ENCODE data around the gene MEAF6. TPM values are rescaled to one million over a fixed set of nuclear protein-coding genes. Genes with fewer than 3 reads are reported as not detected.

The MEAF6 gene
- total and polyA plus RNA-seq, 2 of the 8 experiments (the other 6 are each of a cell fraction or from before 2014, with no cell fraction given): 23.0 to 38.8 TPM

DNA sequence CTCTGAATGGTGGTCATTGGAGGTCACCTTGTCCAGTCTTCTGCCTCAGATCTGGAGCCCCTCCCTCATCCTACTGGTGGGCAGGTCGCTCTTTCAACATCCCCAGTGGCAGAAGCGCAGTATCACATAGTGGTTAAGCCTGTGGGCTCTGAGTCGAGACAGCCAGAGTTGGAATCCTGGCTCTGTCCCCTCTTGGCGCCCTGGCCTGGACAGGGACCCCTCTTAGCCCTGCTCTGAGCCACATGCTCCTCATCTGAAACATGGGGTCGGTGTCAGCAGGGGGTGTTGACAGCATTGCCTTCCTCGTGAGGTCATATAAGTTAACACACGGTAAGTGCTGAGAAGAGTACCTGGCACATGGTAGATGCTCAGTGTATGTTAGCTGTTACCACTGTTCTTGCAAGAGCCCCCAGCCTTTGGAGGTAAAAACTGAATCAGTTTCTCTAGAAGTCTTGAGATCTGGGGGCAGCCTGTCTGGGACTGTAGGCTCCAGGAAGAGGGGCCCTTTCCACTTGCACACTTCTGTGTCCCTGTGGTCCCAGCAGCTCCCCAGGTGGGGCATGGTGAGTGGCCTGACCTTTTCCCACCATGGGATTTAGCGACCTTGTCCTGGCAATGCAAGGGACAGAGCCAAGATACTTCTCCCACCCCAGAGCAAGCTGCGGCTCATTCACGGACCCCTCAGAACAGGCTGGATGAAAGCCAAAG lies 33.8 kb downstream of the MEAF6 start:
- FAIRE-seq (no peak), DNase-seq (ENCODE audit: low read depth in 1 of 2, low spot score in 2 of 2) (no peak)
- peaks cover 0 to 17% of the 10 kb centered on the region in 2 experiments; a peak in 2 of 4 replicates for H3K79me2 ChIP-seq (ENCODE audit: control insufficient read depth in 1 of 2, insufficient read depth in 2 of 2, low read length in 2 of 2)
- H3K4me2 ChIP-seq (ENCODE audit: insufficient read depth in 1 of 2, low read depth in 2 of 2, low read length in 2 of 2): no peak overlapping the region
- H2BK20ac ChIP-seq (ENCODE audit: low read length): no peak overlapping the region
- peaks cover 0 to 35% (median 19%) of the 10 kb centered on the region in 4 experiments; a peak in 6 of 7 replicates for H3K4me1 ChIP-seq (replicated peaks in 1 of 4; ENCODE audit: control insufficient read depth in 3 of 4, insufficient read depth in 4 of 4, low read length in 3 of 4)
- CTCF ChIA-PET (ENCODE audit: partially characterized antibody): interaction anchor here (21.7 kb wide), 1 partner anchor 27 kb away, joined by 382 read pairs; no protein-coding TSS in a partner anchor
- no peak overlapping the region for H2BK12ac ChIP-seq (ENCODE audit: low read depth, low read length)
- H3K79me1 ChIP-seq (ENCODE audit: low read depth, low read length): peaks cover 8% of the 10 kb centered on the region; the same call in 1 of the 2 replicates
- H3K4ac ChIP-seq (replicated peaks; ENCODE audit: insufficient read length, low read depth, low read length): no peak overlapping the region
- no peaks in the 10 kb centered on the region for H3K9me3 ChIP-seq (ENCODE audit: insufficient read depth in 2 of 2, low read depth in 1 of 2, low read length in 1 of 2)
- peaks cover 9 to 36% (median 26%) of the 10 kb centered on the region in 4 experiments; a peak in 7 of 8 replicates for H3K36me3 ChIP-seq (ENCODE audit: control insufficient read depth in 2 of 4, insufficient read depth in 4 of 4, low read length in 3 of 4)
- no peak overlapping the region for H2AK5ac ChIP-seq (ENCODE audit: low read depth, low read length)
- 89% methylated on average over 10 of the region's 10 CpGs; no CpG with 5 or more reads in 1 of the 2 experiments for whole genome bisulfite sequencing, 2 experiments (ENCODE audit: extremely low coverage in 1 of 2, insufficient coverage in 1 of 2, insufficient read length in 1 of 2, insufficient replicate concordance in 2 of 2, low coverage in 1 of 2, low lambda C conversion rate in 2 of 2, missing lambda C conversion rate in 1 of 2)
- no peak overlapping the region for H3K56ac ChIP-seq (replicated peaks; ENCODE audit: insufficient read length, low read depth, low read length)
- H3K9ac ChIP-seq (replicated peaks in 1 of 4; ENCODE audit: extremely low read depth in 1 of 4, low read depth in 3 of 4, low read length in 3 of 4): no peak overlapping the region; a peak in 1 of 7 replicates
- no peak overlapping the region for H3K4me3 ChIP-seq (ENCODE audit: extremely low read depth in 1 of 4, insufficient read depth in 2 of 4, low read depth in 3 of 4, low read length in 4 of 4)
- H2BK120ac ChIP-seq (replicated peaks; ENCODE audit: low read depth, low read length): no peak overlapping the region
- no peak overlapping the region for H2AFZ ChIP-seq (ENCODE audit: low read length)
- no peak overlapping the region for H4K91ac ChIP-seq (replicated peaks; ENCODE audit: insufficient read length, low read length)
- H3K23me2 ChIP-seq (ENCODE audit: low read depth, low read length): no peaks in the 10 kb centered on the region
- no peak overlapping the region for H4K5ac ChIP-seq (ENCODE audit: insufficient read length, low read depth, low read length)
- H3K27me3 ChIP-seq (replicated peaks in 1 of 4; ENCODE audit: control insufficient read depth in 3 of 4, extremely low read depth in 1 of 4, insufficient read depth in 3 of 4, low read length in 3 of 4): no peaks in the 10 kb centered on the region
- no peak overlapping the region for H2BK5ac ChIP-seq (ENCODE audit: low read depth, low read length)
- no peak overlapping the region for H2BK15ac ChIP-seq (ENCODE audit: low read length)
- TF ChIP-seq BCL11A (IDR thresholded peaks at IDR 0.05; ENCODE audit: low read depth in 2 of 2, low read length in 2 of 2): no peak
- no peak overlapping the region for H3K27ac ChIP-seq (ENCODE audit: low read depth, low read length)
- H3K18ac ChIP-seq (ENCODE audit: extremely low read depth, low read length): no peak overlapping the region
- POLR2A ChIA-PET (ENCODE audit: partially characterized antibody): no interaction called here
- no peak overlapping the region for H3K14ac ChIP-seq (ENCODE audit: insufficient read length)
- no peak overlapping the region for H4K8ac ChIP-seq (ENCODE audit: extremely low read depth, insufficient read depth, low read length)
- H4K20me1 ChIP-seq (replicated peaks in 1 of 2; ENCODE audit: control insufficient read depth in 1 of 2, insufficient read depth in 2 of 2, low read length in 2 of 2): peaks cover 4 to 15% of the 10 kb centered on the region in 2 experiments
- H3K23ac ChIP-seq (ENCODE audit: insufficient read length): no peak overlapping the region
